Dedifferentiated amniotic fluid mesenchymal stem cell (primary cell): ENCODE data around the gene MIS12.
A peak's percentile ranks its signal among the peaks of the same experiment; 100 is the strongest.

Experiments used
- DNase-seq: peaks from one replicate; pipeline ENCODE4 v3.0.0-alpha.2; 2016; ENCODE audit errors: extremely low spot score

Gene MIS12

GRCh38 chr17:5486206-5487124, at the start of gene MIS12:
MIS12 (plus strand) TSS chr17:5486566; CDS start chr17:5488863, 2,297 bp downstream.
- DNase-seq = peak; percentile 99

DNA sequence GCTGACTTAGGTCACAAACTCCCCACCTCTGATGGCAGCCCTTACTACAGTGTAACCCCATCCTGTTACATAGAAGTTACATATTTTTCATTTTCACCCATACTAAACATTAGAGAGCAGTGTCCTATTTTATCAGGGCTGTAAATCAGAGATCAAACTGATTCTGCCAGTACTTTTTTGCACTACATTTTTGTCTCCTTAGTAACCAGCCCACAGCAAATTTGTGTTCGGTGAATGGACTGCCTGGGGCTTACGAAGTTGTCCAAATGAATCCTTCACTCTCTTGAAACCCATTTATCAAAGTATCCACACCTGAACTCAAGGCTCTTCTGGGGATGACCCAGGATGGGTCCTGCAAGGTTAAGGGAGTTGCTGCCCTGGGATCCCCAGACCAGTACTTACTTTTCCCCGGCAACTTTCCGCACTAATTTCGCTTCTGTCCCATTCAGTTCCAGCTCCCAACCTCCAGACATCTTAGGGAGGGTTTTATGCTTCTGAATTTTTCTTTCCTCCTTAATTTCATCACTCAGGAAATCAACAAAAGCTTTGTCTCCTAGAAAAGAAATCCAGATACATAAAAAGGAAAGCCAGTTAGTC, 48.5 kb upstream of the MIS12 start:
- no peak for DNase-seq

DNA sequence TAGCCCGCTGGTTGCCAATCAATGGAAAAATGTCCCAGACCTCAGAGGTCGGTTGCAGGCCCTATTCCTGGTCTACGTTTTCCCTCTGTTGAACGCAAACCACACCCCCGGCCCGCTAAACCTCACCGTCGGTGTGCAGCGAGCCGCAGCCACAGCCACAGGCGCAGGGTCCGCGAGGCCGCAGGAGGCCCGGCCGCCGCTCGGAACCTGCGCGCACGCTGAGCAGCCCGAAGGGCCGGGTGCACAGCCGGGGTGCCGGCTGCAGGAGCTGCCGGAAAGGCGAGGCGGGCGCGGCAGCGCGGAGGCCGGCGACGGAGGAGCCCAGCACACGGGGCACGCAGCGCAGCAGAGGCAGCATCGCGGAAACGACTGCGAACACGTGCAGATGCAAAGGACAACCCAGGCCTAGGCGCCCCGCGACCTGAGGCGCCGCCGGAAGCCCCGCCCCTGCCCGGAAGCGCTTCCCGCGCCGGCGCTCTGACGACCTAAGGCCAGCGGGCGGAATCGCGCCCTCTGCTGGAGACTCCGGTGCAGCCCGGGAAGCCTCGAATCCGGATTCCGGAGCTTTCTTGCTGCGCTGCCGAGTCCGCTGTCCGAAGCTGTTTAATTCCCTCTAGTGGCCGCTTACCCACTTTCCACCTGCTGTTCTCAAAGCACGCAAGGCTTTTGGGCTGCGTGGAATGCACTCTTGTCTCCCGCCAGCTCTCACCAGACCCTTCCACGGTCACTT, 47.5 kb upstream of the MIS12 start, which contains the start of gene C1QBP:
C1QBP (minus strand) TSS at position 440 of the 730 bp plus-strand sequence; CDS start at position 358, 82 bp downstream.
- peak; percentile 96 for DNase-seq

GRCh38 chr17:5439446-5439764, 47.0 kb upstream of the MIS12 start:
- DNase-seq = no peak

DNA sequence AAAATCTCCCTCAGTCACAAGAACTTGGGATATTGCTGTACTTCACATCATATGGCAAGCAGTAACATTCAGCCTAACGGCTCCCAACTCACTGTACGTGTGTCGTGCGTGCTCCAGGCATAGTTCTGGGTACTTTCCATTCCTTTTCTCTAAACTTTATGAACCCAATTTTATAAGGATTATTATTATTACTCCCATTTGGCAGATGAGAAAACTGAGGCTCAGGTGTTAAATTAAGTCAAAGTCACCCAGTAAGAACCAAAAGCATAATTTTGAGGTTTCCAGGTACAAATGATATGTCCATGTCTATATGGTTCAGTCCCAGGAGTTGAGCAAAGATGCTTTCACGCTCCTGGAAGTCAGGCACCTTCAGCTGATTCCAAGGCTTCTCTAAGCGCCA, 42.6 kb upstream of the MIS12 start:
- DNase-seq = no peak

GRCh38 chr17:5444209-5444608, 42.2 kb upstream of the MIS12 start:
- no peak for DNase-seq

GRCh38 chr17:5446786-5447185, 39.6 kb upstream of the MIS12 start:
- no peak for DNase-seq

DNA sequence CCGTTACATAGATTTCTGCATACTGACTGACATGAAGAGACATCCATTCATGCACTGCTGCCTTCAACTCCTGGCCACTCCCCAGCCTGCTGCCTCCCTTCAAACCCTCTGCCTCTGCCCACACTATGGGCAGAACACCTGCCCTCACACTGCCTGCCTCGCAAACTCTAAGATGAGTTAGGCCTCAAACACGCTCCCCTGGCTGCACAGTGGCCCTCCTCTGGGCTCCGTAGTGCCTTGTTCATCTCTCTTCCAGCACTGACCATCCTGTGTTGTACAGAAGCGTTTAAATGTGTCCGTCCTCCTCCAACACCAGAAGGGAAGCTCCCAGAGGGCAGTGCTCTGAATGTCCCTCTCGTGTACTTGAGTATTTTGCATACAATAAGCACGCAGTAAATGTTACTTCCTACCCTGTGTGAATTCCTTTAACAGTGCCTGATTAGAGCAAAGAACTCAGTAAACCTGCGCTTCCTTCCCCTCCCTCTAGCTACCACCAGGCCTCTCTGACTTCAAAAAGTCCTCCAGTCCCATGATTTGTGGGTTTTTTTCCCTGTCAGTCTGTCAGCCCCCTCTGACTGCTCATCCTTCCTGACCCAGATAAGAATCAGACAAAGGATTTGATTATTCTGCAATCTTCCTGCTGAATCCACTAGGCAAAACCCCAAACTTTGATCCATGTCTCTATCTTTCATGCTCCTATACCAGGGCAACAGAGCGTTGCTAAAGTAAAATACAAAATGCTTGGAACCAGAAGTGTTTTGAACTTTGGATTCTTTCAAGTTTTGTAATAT, 21.5 kb upstream of the MIS12 start:
- DNase-seq = no peak

- DNase-seq = no peak
These were observed 20.1 kb upstream of the MIS12 start for GRCh38 chr17:5466295-5466694.

GRCh38 chr17:5467416-5467815, 18.9 kb upstream of the MIS12 start:
- no peak for DNase-seq

DNA sequence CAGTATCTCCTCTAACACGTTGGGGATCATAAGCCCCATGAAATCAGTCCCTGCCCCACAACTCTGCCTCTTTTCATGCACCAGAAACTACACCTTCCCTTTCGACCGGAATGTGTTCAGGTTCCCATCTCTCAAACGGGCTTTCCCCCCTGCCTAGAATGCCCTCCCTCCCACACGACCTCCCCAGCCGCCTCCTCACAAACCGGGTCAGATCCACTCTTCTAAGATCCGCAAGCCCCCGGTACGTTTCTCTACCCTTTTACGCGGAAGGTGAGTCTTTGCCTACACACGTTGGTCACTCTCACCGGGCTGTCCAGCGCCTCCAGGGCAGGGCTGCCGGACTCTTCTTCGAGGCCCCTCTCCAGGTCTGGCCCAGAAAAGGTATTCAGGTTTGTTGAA, 18.3 kb upstream of the MIS12 start:
- no peak for DNase-seq

DNA sequence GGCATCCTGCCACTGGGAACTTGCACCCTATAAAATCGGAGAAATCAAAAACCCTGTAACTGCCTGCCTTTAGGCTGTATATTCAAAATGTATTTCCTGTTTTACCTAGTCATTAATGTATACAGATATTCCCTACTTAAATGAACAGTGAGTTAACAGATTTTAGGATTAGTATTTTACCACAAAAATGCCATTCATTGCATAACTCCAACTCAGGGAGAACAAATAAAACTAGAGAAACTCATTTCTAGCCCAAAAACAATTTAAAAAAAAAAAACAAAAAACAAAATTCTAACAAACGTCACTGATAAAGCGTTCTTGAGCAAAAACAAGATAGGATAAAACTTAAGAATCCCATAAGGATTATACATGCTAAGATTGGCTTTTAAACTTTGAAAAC, 13.9 kb upstream of the MIS12 start:
- no peak for DNase-seq

DNA sequence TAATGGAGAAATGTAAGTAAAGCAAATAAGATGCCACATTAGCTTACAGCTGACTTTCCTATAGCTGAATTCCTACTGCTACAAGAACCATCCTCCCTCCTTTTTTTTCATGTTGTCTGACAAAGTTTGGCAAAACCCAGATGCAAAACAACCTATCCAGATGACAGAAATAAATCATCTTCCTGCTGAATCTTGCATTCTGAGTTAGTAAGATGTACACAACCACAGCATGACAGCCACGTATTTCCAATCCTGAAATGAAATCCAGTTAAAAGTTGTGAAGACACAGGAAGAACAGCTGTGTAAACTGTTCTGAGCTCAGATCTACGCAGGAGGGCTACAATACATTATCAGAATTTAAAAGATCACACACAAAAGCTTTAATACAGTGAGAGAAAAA, 12.5 kb upstream of the MIS12 start:
- DNase-seq = no peak

GRCh38 chr17:5478992-5479391, 7.4 kb upstream of the MIS12 start:
- DNase-seq = no peak

- DNase-seq = no peak
These were observed 5.4 kb upstream of the MIS12 start for GRCh38 chr17:5480962-5481361.

DNA sequence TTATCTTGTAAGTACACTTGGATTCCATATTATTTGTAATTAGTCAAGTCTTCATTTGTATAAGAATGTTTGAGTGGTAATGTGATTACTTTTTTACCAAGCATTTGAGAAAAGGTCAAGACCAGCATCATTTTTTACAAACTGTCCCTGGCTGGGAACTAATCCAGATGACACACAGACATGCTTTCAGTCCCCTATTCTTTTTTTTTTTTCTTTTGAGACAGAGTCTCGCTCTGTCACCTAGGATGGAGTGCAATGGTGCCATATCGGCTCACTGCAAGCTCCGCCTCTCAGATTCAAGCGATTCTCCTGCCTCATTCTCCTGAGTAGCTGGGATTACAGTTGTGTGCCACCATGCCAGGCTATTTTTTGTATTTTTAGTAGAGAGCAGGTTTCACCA, 4.9 kb upstream of the MIS12 start:
- no peak for DNase-seq

- DNase-seq = no peak
These were observed 828 bp upstream of the MIS12 start, which contains the start of gene DERL2 for GRCh38 chr17:5485270-5486205. DERL2 (minus strand) TSS chr17:5486178; CDS start chr17:5486161, 17 bp downstream.

- no peak for DNase-seq
These were observed 2.4 kb downstream of the MIS12 start for GRCh38 chr17:5488752-5489151.

DNA sequence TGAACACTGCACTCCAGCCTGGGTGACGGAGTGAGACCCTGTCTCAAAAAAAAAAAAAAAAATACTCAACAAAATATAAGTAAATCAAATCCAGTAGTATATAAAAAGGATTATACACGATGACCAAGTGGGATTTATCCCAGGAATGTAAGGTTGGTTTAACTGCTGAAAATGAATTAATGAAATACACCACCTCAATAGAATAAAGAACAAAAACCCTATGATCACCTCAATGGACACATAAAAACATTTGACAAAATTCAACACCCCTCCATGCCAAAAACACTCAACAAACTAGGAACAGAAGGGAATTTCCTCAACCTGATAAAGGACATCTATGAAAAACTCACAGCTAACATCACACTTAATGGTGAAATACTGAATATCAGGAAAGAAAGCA, 6.6 kb downstream of the MIS12 start:
- no peak for DNase-seq

- no peak for DNase-seq
These were observed 13.3 kb downstream of the MIS12 start for GRCh38 chr17:5499476-5500231.
